Loucy (cell line): ENCODE data around the gene GLRA3.

Source experiments
- H2AFZ ChIP-seq: fragments of 200-600 bp; sonication (generic); 2 replicates; pipeline ENCODE4 v1.6.0; 2016; ENCODE audit warnings: antibody characterized with exemption, mild to moderate bottlenecking, low read length, moderate library complexity
- H3F3A ChIP-seq: fragments of 200-600 bp; 2 replicates; pipeline ENCODE4 v1.6.0; 2016; ENCODE audit warnings: antibody characterized with exemption, low read depth, mild to moderate bottlenecking
- H3K27me3 ChIP-seq: fragments of 200-600 bp; sonication (generic); 2 replicates; pipeline ENCODE4 v1.6.1; 2014; ENCODE audit warnings: low read length, mild to moderate bottlenecking; ENCODE audit not compliant: insufficient read depth, poor library complexity, severe bottlenecking
- H3K36me3 ChIP-seq: fragments of 200-600 bp; sonication (generic); 2 replicates; pipeline ENCODE4 v1.6.1; 2016; ENCODE audit warnings: low read length; ENCODE audit not compliant: insufficient read depth
- H3K4me1 ChIP-seq: fragments of 200-600 bp; sonication (generic); 2 replicates; pipeline ENCODE4 v1.5.1; 2014; ENCODE audit warnings: low read length, mild to moderate bottlenecking; ENCODE audit not compliant: insufficient read depth, poor library complexity, severe bottlenecking
- H3K4me2 ChIP-seq: fragments of 200-600 bp; sonication (generic); 2 replicates; pipeline ENCODE4 v1.6.0; 2014; ENCODE audit warnings: antibody characterized with exemption, low read length, low read depth, mild to moderate bottlenecking; ENCODE audit not compliant: poor library complexity, severe bottlenecking
- H3K4me3 ChIP-seq: fragments of 200-600 bp; sonication (generic); 2 replicates; pipeline ENCODE4 v1.5.1; 2014; ENCODE audit warnings: low read length, mild to moderate bottlenecking, mixed read lengths; ENCODE audit not compliant: poor library complexity, severe bottlenecking
- H3K79me2 ChIP-seq: fragments of 200-600 bp; sonication (generic); 2 replicates; pipeline ENCODE4 v1.6.1; 2014; ENCODE audit warnings: low read length; ENCODE audit not compliant: insufficient read depth
- H3K9ac ChIP-seq: fragments of 200-600 bp; sonication (generic); 2 replicates; pipeline ENCODE4 v1.6.0; 2014; ENCODE audit warnings: mild to moderate bottlenecking, low read depth, low read length, moderate library complexity; ENCODE audit not compliant: poor library complexity, severe bottlenecking
- H3K9me2 ChIP-seq: fragments of 200-600 bp; sonication (generic); replicated peaks from 2 replicates; pipeline ENCODE4 v1.6.1; 2016; ENCODE audit warnings: low read depth, low read length, mixed read lengths
- H3K9me3 ChIP-seq: fragments of 200-600 bp; sonication (generic); 2 replicates; pipeline ENCODE4 v1.6.1; 2014; ENCODE audit warnings: mild to moderate bottlenecking, antibody characterized with exemption, low read length, low read depth; ENCODE audit not compliant: insufficient read depth
- H4K20me1 ChIP-seq: fragments of 200-600 bp; sonication (generic); 2 replicates; pipeline ENCODE4 v1.6.0; 2014; ENCODE audit warnings: antibody characterized with exemption, low read length, mild to moderate bottlenecking; ENCODE audit not compliant: insufficient read depth, poor library complexity, severe bottlenecking
- EZH2phosphoT487 ChIP-seq: fragments of 200-600 bp; IDR thresholded peaks from 2 replicates; pipeline ENCODE4 v1.6.1; 2018; ENCODE audit warnings: antibody characterized with exemption, mild to moderate bottlenecking, moderate library complexity, borderline replicate concordance
- TF ChIP-seq, protein P1 (sequence below): fragments of 200-600 bp; sonication (generic); conservative IDR thresholded peaks from 2 replicates; pipeline ENCODE4 v1.5.1; 2014; ENCODE audit warnings: mild to moderate bottlenecking, antibody characterized with exemption, low read length

The GLRA3 gene

DNA sequence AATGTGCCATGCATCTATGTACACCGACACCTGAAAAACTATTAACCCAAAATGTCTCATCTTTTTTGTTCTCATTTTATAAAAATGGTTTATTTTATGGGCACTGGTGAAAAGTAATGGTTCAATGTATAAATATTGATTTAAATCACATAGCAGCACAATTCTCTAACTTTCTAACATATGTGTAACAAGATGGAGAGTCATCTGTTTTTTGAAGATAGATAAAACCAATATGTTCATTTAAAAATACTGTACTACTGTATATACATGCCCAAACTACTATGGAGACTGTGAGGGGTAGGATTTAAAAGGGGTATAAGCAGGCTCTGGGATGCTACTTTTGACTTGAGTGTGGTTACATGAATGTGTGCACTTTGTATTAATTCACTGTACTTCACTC is 67.6 kb downstream of the GLRA3 start:
- no peak overlapping the region for H3K4me3 ChIP-seq
- TF ChIP-seq, protein P1, sequence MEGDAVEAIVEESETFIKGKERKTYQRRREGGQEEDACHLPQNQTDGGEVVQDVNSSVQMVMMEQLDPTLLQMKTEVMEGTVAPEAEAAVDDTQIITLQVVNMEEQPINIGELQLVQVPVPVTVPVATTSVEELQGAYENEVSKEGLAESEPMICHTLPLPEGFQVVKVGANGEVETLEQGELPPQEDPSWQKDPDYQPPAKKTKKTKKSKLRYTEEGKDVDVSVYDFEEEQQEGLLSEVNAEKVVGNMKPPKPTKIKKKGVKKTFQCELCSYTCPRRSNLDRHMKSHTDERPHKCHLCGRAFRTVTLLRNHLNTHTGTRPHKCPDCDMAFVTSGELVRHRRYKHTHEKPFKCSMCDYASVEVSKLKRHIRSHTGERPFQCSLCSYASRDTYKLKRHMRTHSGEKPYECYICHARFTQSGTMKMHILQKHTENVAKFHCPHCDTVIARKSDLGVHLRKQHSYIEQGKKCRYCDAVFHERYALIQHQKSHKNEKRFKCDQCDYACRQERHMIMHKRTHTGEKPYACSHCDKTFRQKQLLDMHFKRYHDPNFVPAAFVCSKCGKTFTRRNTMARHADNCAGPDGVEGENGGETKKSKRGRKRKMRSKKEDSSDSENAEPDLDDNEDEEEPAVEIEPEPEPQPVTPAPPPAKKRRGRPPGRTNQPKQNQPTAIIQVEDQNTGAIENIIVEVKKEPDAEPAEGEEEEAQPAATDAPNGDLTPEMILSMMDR: no peak
- TF ChIP-seq EZH2phosphoT487: no peak
- no peaks in the 10 kb centered on the region for H3K9me2 ChIP-seq
- H3K9me3 ChIP-seq: no peaks in the 10 kb centered on the region
- H3K4me1 ChIP-seq: no peaks in the 10 kb centered on the region
- H2AFZ ChIP-seq: no peak overlapping the region
- H3K36me3 ChIP-seq: no peaks in the 10 kb centered on the region
- H3K27me3 ChIP-seq: no peaks in the 10 kb centered on the region
- no peak overlapping the region for H3K4me2 ChIP-seq
- no peak overlapping the region for H3K9ac ChIP-seq
- no peaks in the 10 kb centered on the region for H4K20me1 ChIP-seq
- no peaks in the 10 kb centered on the region for H3F3A ChIP-seq
- H3K79me2 ChIP-seq: no peaks in the 10 kb centered on the region

DNA sequence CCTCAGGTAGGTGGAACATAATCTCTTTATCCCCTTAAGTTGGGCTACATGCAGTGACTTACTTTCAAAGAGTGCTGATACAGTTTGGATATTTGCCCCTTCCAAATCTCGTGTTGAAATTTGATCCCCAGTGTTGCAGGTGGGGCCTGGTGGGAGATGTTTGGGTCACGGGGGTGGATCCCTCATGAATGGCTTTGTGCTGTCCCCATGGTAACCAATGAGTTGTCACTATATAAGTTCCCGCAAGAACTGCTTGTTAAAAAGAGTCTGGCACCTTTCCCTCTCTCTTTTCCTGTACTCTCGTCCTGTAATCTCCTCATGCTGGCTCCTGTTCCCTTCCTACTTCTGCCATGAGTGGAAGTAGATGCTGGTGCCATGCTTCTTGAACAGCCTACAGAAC is 71.3 kb downstream of the GLRA3 start:
- Histone ChIP-seq H3K36me3 (no peaks in the 10 kb centered on the region), H3K4me3 (no peak overlapping the region), H3K79me2 (no peaks in the 10 kb centered on the region), H2AFZ (no peak overlapping the region), H3K4me1 (no peaks in the 10 kb centered on the region), H3K9me3 (no peaks in the 10 kb centered on the region), H3K27me3 (no peaks in the 10 kb centered on the region), H3K9ac (no peak overlapping the region), H3F3A (no peaks in the 10 kb centered on the region), H3K4me2 (no peak overlapping the region), H3K9me2 (no peaks in the 10 kb centered on the region), H4K20me1 (no peaks in the 10 kb centered on the region)
- TF ChIP-seq, protein P1: no peak
- TF ChIP-seq EZH2phosphoT487: no peak

DNA sequence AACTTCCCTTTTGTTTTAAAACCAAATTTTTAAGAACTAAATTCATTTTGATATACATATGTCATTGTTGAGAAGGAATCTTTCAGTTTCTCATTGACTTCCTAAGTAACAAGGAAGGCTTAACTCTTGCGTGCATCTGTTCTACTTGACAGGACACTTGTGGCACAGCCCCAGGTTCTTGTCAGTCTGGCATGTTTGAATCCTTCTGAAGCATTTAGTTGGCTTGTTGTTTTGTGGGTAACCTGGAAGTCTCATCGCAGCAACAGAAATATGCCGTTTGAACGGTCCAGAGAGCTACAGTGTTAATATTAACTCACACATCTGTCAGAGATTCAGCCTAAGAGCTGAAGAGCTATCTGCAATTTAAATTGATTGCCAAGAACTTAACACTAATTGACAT is 76.0 kb downstream of the GLRA3 start:
- Histone ChIP-seq H3K9me3 (no peaks in the 10 kb centered on the region), H2AFZ (no peak overlapping the region), H3K27me3 (no peaks in the 10 kb centered on the region), H3K9me2 (no peaks in the 10 kb centered on the region), H3K4me2 (no peak overlapping the region), H3K79me2 (no peaks in the 10 kb centered on the region), H3K4me1 (no peaks in the 10 kb centered on the region), H3K4me3 (no peak overlapping the region), H3F3A (no peaks in the 10 kb centered on the region), H4K20me1 (no peaks in the 10 kb centered on the region), H3K9ac (no peak overlapping the region), H3K36me3 (no peaks in the 10 kb centered on the region)
- TF ChIP-seq, protein P1: no peak
- no peak for TF ChIP-seq EZH2phosphoT487
